ENCODE data around the gene PROX1. TPM values are rescaled to one million over a fixed set of nuclear protein-coding genes. Genes with fewer than 3 reads are reported as not detected.

PROX1 gene
- total and polyA plus RNA-seq, 2 donors (not counting 1 experiment from before 2014, with no cell fraction given) = 0.24 to 3.8 TPM

GRCh38 chr1:213962508-213962907 lies 25.3 kb upstream of the PROX1 start:
- H3K9ac ChIP-seq (ENCODE audit: low read length) = no peak overlapping the region
- H2AFZ ChIP-seq (ENCODE audit: insufficient read depth, low read depth, low read length, poor library complexity, severe bottlenecking) = no peak overlapping the region
- DNase-seq (no peak), ATAC-seq (ENCODE audit: low read depth) (no peak)
- Mint-ChIP-seq H3K4me1 (no peaks in the 10 kb centered on the region), H3K27me3 (peaks cover 17% of the 10 kb centered on the region), H3K4me3 (no peak overlapping the region), H3K9me3 (ENCODE audit: insufficient read depth) (no peaks in the 10 kb centered on the region), H3K27ac (no peak overlapping the region)
- TF ChIP-seq EZH2 (IDR thresholded peaks at IDR 0.05; ENCODE audit: borderline replicate concordance, insufficient read depth, low read depth, low read length, poor library complexity, severe bottlenecking) (no peak), CTCF (IDR thresholded peaks at IDR 0.05) (no peak)
- H3K79me2 ChIP-seq (ENCODE audit: control insufficient read depth, insufficient read depth, low read length) = no peaks in the 10 kb centered on the region
- H3K36me3 ChIP-seq (replicated peaks in 1 of 2; ENCODE audit: control extremely low read depth in 1 of 2, control insufficient read depth in 1 of 2, extremely low read depth in 1 of 2, insufficient read depth in 2 of 2, low read length in 1 of 2) = no peaks in the 10 kb centered on the region
- H3K4me3 ChIP-seq (ENCODE audit: control extremely low read depth in 1 of 5, extremely low read depth in 1 of 5, insufficient read depth in 1 of 5, low read depth in 2 of 5, low read length in 4 of 5) = no peak overlapping the region
- no peak overlapping the region for H3K27ac ChIP-seq (ENCODE audit: low read length in 2 of 2)
- ChIA-PET CTCF (no interaction called here), POLR2A (no interaction called here)
- no peaks in the 10 kb centered on the region for H3K27me3 ChIP-seq (replicated peaks in 1 of 4; ENCODE audit: control extremely low read depth in 1 of 4, control insufficient read depth in 3 of 4, insufficient read depth in 4 of 4, low read length in 3 of 4)
- intact Hi-C loops (cut with micrococcal nuclease) = no loop called here
- no peaks in the 10 kb centered on the region for H3K4me1 ChIP-seq (ENCODE audit: control insufficient read depth in 2 of 2, insufficient read depth in 2 of 2, low read length in 2 of 2)
- no CpG with 5 or more reads among the region's 1 CpG for WGBS (ENCODE audit: insufficient coverage)
- no peak overlapping the region for H3K4me2 ChIP-seq (replicated peaks; ENCODE audit: low read depth, low read length, poor library complexity, severe bottlenecking)
- H3K9me3 ChIP-seq (ENCODE audit: control extremely low read depth in 1 of 3, control insufficient read depth in 2 of 3, insufficient read depth in 1 of 3, low read length in 2 of 3) = no peaks in the 10 kb centered on the region
- no peaks in the 10 kb centered on the region for H4K20me1 ChIP-seq (ENCODE audit: control insufficient read depth, insufficient read depth, low read length, poor library complexity, severe bottlenecking)

DNA sequence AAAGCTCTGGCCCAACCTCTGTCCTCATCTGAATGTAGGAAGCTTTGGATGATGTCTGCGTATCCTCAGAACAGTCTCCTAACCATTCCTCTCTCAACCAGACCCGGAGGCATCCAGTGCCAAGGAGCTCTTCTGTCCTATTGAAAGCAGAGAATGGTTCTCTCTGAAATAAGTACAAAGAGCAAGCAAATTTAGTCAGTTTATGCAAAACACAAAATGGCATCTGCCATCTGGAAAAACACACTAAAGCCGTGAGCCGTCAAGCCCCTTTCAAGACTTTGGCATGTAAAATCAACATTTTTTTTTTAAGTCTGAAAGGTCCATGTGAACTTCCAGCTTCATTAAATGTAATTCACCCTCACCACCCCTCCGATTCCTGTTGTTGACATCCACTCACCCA lies 21.7 kb upstream of the PROX1 start:
- H4K20me1 ChIP-seq (ENCODE audit: control insufficient read depth, insufficient read depth, low read length, poor library complexity, severe bottlenecking) = no peaks in the 10 kb centered on the region
- no peaks in the 10 kb centered on the region for H3K4me1 ChIP-seq (ENCODE audit: control insufficient read depth in 2 of 2, insufficient read depth in 2 of 2, low read length in 2 of 2)
- no peak overlapping the region for H2AFZ ChIP-seq (ENCODE audit: insufficient read depth, low read depth, low read length, poor library complexity, severe bottlenecking)
- ChIA-PET POLR2A (no interaction called here), CTCF (no interaction called here)
- H3K27ac ChIP-seq (ENCODE audit: low read length in 2 of 2) = no peak overlapping the region
- WGBS (ENCODE audit: insufficient coverage) = 88% methylated on average over 3 of the region's 5 CpGs
- Mint-ChIP-seq H3K27ac (no peak overlapping the region), H3K4me3 (no peak overlapping the region), H3K4me1 (no peaks in the 10 kb centered on the region), H3K27me3 (peaks cover 16% of the 10 kb centered on the region), H3K9me3 (ENCODE audit: insufficient read depth) (no peaks in the 10 kb centered on the region)
- H3K4me3 ChIP-seq (ENCODE audit: control extremely low read depth in 1 of 5, extremely low read depth in 1 of 5, insufficient read depth in 1 of 5, low read depth in 2 of 5, low read length in 4 of 5) = no peak overlapping the region
- no peaks in the 10 kb centered on the region for H3K36me3 ChIP-seq (replicated peaks in 1 of 2; ENCODE audit: control extremely low read depth in 1 of 2, control insufficient read depth in 1 of 2, extremely low read depth in 1 of 2, insufficient read depth in 2 of 2, low read length in 1 of 2)
- H3K9ac ChIP-seq (ENCODE audit: low read length) = no peak overlapping the region
- TF ChIP-seq CTCF (IDR thresholded peaks at IDR 0.05) = no peak
- TF ChIP-seq EZH2 (IDR thresholded peaks at IDR 0.05; ENCODE audit: borderline replicate concordance, insufficient read depth, low read depth, low read length, poor library complexity, severe bottlenecking) = no peak
- H3K9me3 ChIP-seq (ENCODE audit: control extremely low read depth in 1 of 3, control insufficient read depth in 2 of 3, insufficient read depth in 1 of 3, low read length in 2 of 3) = no peaks in the 10 kb centered on the region
- H3K4me2 ChIP-seq (replicated peaks; ENCODE audit: low read depth, low read length, poor library complexity, severe bottlenecking) = no peak overlapping the region
- intact Hi-C loops (cut with micrococcal nuclease) = no loop called here
- DNase-seq = no peak
- H3K27me3 ChIP-seq (replicated peaks in 1 of 4; ENCODE audit: control extremely low read depth in 1 of 4, control insufficient read depth in 3 of 4, insufficient read depth in 4 of 4, low read length in 3 of 4) = peaks cover 0 to 3% (median 1%) of the 10 kb centered on the region in 4 experiments
- ATAC-seq (ENCODE audit: low read depth) = no peak
- H3K79me2 ChIP-seq (ENCODE audit: control insufficient read depth, insufficient read depth, low read length) = no peaks in the 10 kb centered on the region

Measured in B cell (primary cell).